Measurements from ENCODE around the gene GPATCH2. TPM values are rescaled to one million over a fixed set of nuclear protein-coding genes. Genes with fewer than 3 reads are reported as not detected.

GPATCH2 gene
- total RNA-seq, 1 donor from 2014 or later = 23.0 TPM

DNA sequence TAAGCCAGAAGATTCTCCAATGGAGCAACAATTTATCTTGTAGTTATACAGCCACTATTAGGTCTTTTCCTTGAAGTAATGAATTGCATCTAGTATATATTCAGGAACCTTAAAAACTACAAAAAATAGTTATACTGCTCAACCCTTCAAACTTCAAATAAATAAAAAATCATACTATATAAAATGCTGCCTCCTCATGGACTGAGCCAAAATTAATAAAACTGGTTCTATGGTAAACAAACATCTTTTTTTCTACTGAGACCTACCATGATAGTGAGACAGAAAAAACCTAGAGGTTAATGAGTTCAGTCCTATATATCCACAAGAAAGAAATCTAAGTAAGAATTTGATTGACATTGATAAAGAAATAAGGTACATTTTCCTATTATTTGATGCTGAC lies 67.7 kb downstream of the GPATCH2 start:
- Mint-ChIP-seq H3K27me3 (ENCODE audit: low read depth) (no peaks in the 10 kb centered on the region), H3K27ac (no peak overlapping the region), H3K4me1 (no peaks in the 10 kb centered on the region), H3K36me3 (no peaks in the 10 kb centered on the region), H3K9me3 (no peaks in the 10 kb centered on the region), H3K4me3 (no peak overlapping the region)
- no peak for DNase-seq (ENCODE audit: low spot score in 2 of 2, unreplicated experiment in 2 of 2)
- TF ChIP-seq, protein P1, sequence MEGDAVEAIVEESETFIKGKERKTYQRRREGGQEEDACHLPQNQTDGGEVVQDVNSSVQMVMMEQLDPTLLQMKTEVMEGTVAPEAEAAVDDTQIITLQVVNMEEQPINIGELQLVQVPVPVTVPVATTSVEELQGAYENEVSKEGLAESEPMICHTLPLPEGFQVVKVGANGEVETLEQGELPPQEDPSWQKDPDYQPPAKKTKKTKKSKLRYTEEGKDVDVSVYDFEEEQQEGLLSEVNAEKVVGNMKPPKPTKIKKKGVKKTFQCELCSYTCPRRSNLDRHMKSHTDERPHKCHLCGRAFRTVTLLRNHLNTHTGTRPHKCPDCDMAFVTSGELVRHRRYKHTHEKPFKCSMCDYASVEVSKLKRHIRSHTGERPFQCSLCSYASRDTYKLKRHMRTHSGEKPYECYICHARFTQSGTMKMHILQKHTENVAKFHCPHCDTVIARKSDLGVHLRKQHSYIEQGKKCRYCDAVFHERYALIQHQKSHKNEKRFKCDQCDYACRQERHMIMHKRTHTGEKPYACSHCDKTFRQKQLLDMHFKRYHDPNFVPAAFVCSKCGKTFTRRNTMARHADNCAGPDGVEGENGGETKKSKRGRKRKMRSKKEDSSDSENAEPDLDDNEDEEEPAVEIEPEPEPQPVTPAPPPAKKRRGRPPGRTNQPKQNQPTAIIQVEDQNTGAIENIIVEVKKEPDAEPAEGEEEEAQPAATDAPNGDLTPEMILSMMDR (IDR thresholded peaks at IDR 0.05; ENCODE audit: unreplicated experiment) = no peak

DNA sequence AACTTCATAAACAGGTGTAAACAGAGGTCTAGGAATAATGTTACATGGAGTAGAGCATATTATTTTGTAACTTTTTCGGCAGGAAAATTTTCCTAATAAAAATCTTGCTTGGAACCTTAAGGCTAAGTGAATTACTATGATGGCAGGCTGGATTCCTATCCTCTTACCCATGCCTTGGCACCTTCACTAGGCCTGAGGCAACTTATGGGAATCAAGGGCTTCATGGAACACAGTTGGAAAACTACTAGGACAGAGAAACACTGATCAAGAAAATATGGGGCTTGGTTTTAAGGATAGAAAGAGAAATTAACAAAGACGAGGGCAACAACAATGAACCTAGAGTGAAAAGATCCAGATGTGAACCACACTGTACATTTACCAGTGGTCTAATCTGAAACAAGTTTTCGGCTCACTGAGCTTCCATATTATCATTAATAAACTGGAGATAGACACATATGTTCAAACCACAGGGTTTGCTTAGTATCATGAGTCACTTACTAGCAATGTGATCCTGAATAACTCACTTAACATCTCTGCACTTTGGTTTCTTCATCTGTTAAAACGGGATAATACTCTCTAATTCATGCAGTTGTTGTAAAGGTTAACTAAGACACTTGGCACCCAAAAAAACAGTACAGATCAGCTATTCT lies 68.5 kb downstream of the GPATCH2 start:
- Mint-ChIP-seq H3K4me1 (no peaks in the 10 kb centered on the region), H3K4me3 (no peak overlapping the region), H3K9me3 (peaks cover 4% of the 10 kb centered on the region), H3K36me3 (peaks cover 2% of the 10 kb centered on the region), H3K27ac (no peak overlapping the region), H3K27me3 (ENCODE audit: low read depth) (no peaks in the 10 kb centered on the region)
- TF ChIP-seq, protein P1 (IDR thresholded peaks at IDR 0.05; ENCODE audit: unreplicated experiment) = no peak
- no peak for DNase-seq (ENCODE audit: low spot score in 2 of 2, unreplicated experiment in 2 of 2)

DNA sequence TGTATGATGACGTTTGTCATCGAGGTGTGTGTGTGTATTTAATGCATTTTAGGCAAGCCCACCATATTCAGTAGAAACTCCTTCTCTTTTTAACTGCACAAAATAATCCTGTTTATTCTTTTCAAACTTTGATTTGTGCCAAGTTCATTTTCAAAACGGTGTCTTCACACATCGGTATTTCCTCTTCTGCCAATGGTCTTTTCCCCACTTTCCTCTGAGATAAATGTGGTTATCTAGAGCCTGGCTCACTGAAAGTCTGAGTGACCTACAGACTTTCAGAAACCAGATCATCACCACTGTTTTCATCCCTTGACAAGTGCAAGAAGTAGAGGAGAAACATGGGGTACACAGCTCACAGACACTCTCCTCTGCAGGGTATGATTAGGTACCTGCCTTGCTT lies 69.4 kb downstream of the GPATCH2 start:
- H3K9me3 Mint-ChIP-seq = peaks cover 10% of the 10 kb centered on the region

DNA sequence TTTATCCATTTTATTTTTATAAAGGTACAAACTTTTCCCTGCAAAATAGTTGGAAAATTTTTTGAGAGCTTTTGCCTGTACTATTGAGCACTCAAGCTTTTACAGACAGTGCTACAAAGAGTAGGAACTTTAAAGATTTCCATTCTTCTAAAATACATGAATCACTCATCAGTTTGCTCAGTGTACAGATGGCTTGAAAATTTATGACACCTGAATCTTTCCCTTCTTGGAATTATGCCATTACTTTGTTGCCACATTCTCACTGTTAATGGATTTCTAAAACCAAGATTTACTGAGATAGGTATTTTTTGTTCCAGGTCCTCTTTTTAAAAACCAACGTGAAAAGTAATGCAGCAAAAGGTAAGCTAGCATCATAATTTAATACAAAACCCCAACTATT lies 76.0 kb downstream of the GPATCH2 start:
- peaks cover 10% of the 10 kb centered on the region for H3K4me1 Mint-ChIP-seq
- no peak overlapping the region for H3K4me3 Mint-ChIP-seq
- H3K9me3 Mint-ChIP-seq = peaks cover 13% of the 10 kb centered on the region
- no peaks in the 10 kb centered on the region for H3K27me3 Mint-ChIP-seq (ENCODE audit: low read depth)
- no peak for DNase-seq (ENCODE audit: low spot score in 2 of 2, unreplicated experiment in 2 of 2)
- TF ChIP-seq, protein P1 (IDR thresholded peaks at IDR 0.05; ENCODE audit: unreplicated experiment) = no peak
- no peak overlapping the region for H3K27ac Mint-ChIP-seq
- H3K36me3 Mint-ChIP-seq = peaks cover 4% of the 10 kb centered on the region

More for the DNA sequence above, 69.4 kb downstream of the GPATCH2 start:
- Mint-ChIP-seq H3K4me3 (no peak overlapping the region), H3K27ac (no peak overlapping the region), H3K36me3 (peaks cover 2% of the 10 kb centered on the region), H3K27me3 (ENCODE audit: low read depth) (no peaks in the 10 kb centered on the region), H3K4me1 (no peaks in the 10 kb centered on the region)
- no peak for DNase-seq (ENCODE audit: low spot score in 2 of 2, unreplicated experiment in 2 of 2)
- TF ChIP-seq, protein P1 (IDR thresholded peaks at IDR 0.05; ENCODE audit: unreplicated experiment) = no peak

DNA sequence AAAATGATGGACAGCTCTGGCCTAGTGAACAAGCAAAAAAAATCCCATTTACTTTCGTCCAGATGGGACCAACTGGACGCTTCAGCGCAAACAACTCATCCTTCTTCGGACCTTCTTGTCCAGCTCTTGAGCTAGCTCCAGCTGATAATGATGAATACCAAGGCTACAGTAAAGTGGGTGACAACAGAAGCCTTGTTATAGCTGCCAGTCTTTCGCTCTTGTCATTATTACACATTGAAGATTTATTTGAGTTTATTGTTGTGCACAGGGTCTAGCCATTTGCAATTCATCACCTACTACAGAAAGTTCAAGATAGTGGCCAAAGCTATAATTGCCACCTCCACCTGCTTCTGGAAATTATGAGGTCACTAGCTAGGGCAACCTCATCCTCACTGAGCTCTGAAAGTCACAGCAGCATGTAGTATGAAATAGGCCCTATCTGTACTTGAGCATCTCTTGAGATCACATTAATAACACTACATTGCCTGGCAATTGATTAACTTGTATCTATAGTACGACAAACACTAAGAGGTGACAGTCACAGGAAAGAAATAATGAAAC lies 76.9 kb downstream of the GPATCH2 start:
- Mint-ChIP-seq H3K4me1 (peaks cover 10% of the 10 kb centered on the region), H3K4me3 (no peak overlapping the region), H3K27me3 (ENCODE audit: low read depth) (no peaks in the 10 kb centered on the region), H3K9me3 (peaks cover 13% of the 10 kb centered on the region), H3K36me3 (peaks cover 6% of the 10 kb centered on the region), H3K27ac (no peak overlapping the region)
- DNase-seq (ENCODE audit: low spot score in 2 of 2, unreplicated experiment in 2 of 2) = no peak
- TF ChIP-seq, protein P1 (IDR thresholded peaks at IDR 0.05; ENCODE audit: unreplicated experiment) = no peak

All from mesothelial cell of epicardium (in vitro differentiated cells).